OCI-LY7 (cell line): ENCODE results near the gene RTL10. TPM values are rescaled to one million over a fixed set of nuclear protein-coding genes. Genes with fewer than 3 reads are reported as not detected.

ENCODE experiments used
- BruUV-seq: library from RNA; stranded (reverse); fragments of 400-500 nt; replicated peaks from 2 replicates; lab custom pipeline; 2021; lab: Mats Ljungman, UMichigan
- CTCF ChIA-PET: fragments of 300-600 bp; sonication (Branson Sonifier 250); formaldehyde crosslinking; loops from one replicate; lab custom pipeline; 2022; ENCODE audit warnings: antibody characterized with exemption; ENCODE audit not compliant: unreplicated experiment; lab: Charles Lee
- POLR2A ChIA-PET: fragments of 300-600 bp; sonication (Branson Sonifier 250); formaldehyde crosslinking; loops from one replicate; lab custom pipeline; 2022; ENCODE audit warnings: antibody characterized with exemption; lab: Charles Lee
- DNase-seq: peaks from one replicate; pipeline ENCODE4 v3.0.0-alpha.2; 2015; ENCODE audit warnings: low spot score
- H2AFZ ChIP-seq: fragments of 200-600 bp; sonication (generic), shearing (Covaris generic); 2 replicates; pipeline ENCODE4 v1.6.1; 2014; ENCODE audit warnings: mild to moderate bottlenecking, antibody characterized with exemption, low read length, moderate library complexity
- H3K27ac ChIP-seq: fragments of 200-600 bp; sonication (generic); 2 replicates; pipeline ENCODE4 v1.5.1; 2014; ENCODE audit warnings: mixed run types, low read depth, mild to moderate bottlenecking, moderate library complexity, low read length, inconsistent platforms; ENCODE audit not compliant: poor library complexity, severe bottlenecking
- H3K36me3 ChIP-seq: fragments of 200-600 bp; sonication (generic); 2 replicates; pipeline ENCODE4 v1.6.1; 2014; ENCODE audit warnings: mild to moderate bottlenecking, antibody characterized with exemption, low read length, moderate library complexity, mixed read lengths; ENCODE audit not compliant: insufficient read depth
- H3K4me1 ChIP-seq: fragments of 200-600 bp; sonication (generic); 2 replicates; pipeline ENCODE4 v1.5.1; 2014; ENCODE audit warnings: mild to moderate bottlenecking, low read length; ENCODE audit not compliant: insufficient read depth, poor library complexity, severe bottlenecking
- H3K4me2 ChIP-seq: fragments of 200-600 bp; sonication (generic); 2 replicates; pipeline ENCODE4 v1.6.1; 2014; ENCODE audit warnings: mild to moderate bottlenecking, low read length
- H3K4me3 ChIP-seq: fragments of 200-600 bp; sonication (generic); 2 replicates; pipeline ENCODE4 v1.5.1; 2014; ENCODE audit warnings: mild to moderate bottlenecking, low read depth, low read length; ENCODE audit not compliant: poor library complexity, severe bottlenecking
- H3K79me2 ChIP-seq: fragments of 200-600 bp; sonication (generic); 2 replicates; pipeline ENCODE4 v1.6.1; 2016; ENCODE audit warnings: low read depth, mild to moderate bottlenecking, low read length, moderate library complexity, mixed read lengths; ENCODE audit not compliant: insufficient read depth
- H3K9me2 ChIP-seq: fragments of 200-600 bp; sonication (generic); 2 replicates; pipeline ENCODE4 v1.6.1; 2016; ENCODE audit warnings: mild to moderate bottlenecking, low read length, mixed read lengths; ENCODE audit not compliant: insufficient read depth
- H3K9me3 ChIP-seq: fragments of 200-600 bp; sonication (generic); 2 replicates; pipeline ENCODE4 v1.6.1; 2014; ENCODE audit warnings: mild to moderate bottlenecking, mixed run types, low read length, mixed read lengths
- H4K20me1 ChIP-seq: fragments of 200-600 bp; sonication (generic); 2 replicates; pipeline ENCODE4 v1.6.1; 2014; ENCODE audit warnings: mild to moderate bottlenecking, antibody characterized with exemption, low read length, moderate library complexity, mixed read lengths; ENCODE audit not compliant: insufficient read depth
- EZH2phosphoT487 ChIP-seq: fragments of 200-600 bp; sonication (generic); IDR thresholded peaks from 2 replicates; pipeline ENCODE4 v1.6.1; 2018; ENCODE audit warnings: low read depth, borderline replicate concordance, mild to moderate bottlenecking, mixed run types, antibody characterized with exemption, low read length, moderate library complexity, mixed read lengths
- intact Hi-C: fragments of 100-400 bp; cut with micrococcal nuclease; formaldehyde crosslinking; loops from one replicate; pipeline ENCODE4 v1.10.0; 2022; ENCODE audit not compliant: unreplicated experiment
- total RNA-seq, 2 experiments: library from RNA; depleted of rRNA in 1 of 2; stranded (reverse); fragments of >200 nt in 1 of 2; shearing (Covaris generic) in 1 of 2; gene quantifications; 2 replicates each; pipeline ENCODE4 v1.2.3, GENCODE V29; 2014 to 2022
- TF ChIP-seq, protein P1 (sequence below): fragments of 200-600 bp; sonication (generic); conservative IDR thresholded peaks from 2 replicates; pipeline ENCODE4 v1.5.1; 2014; ENCODE audit warnings: mild to moderate bottlenecking, antibody characterized with exemption, low read length, moderate library complexity, mixed read lengths

Gene RTL10
- total RNA-seq, 2 experiments from 2014 or later = 26.2 to 28.2 TPM

GRCh38 chr22:19896665-19897355 is 42.1 kb upstream of the RTL10 start:
- no peak for TF ChIP-seq EZH2phosphoT487
- TF ChIP-seq, protein P1, sequence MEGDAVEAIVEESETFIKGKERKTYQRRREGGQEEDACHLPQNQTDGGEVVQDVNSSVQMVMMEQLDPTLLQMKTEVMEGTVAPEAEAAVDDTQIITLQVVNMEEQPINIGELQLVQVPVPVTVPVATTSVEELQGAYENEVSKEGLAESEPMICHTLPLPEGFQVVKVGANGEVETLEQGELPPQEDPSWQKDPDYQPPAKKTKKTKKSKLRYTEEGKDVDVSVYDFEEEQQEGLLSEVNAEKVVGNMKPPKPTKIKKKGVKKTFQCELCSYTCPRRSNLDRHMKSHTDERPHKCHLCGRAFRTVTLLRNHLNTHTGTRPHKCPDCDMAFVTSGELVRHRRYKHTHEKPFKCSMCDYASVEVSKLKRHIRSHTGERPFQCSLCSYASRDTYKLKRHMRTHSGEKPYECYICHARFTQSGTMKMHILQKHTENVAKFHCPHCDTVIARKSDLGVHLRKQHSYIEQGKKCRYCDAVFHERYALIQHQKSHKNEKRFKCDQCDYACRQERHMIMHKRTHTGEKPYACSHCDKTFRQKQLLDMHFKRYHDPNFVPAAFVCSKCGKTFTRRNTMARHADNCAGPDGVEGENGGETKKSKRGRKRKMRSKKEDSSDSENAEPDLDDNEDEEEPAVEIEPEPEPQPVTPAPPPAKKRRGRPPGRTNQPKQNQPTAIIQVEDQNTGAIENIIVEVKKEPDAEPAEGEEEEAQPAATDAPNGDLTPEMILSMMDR = peak; percentile 75
- Histone ChIP-seq H4K20me1 (no peaks in the 10 kb centered on the region), H3K36me3 (peaks cover 21% of the 10 kb centered on the region), H3K79me2 (peaks cover 7% of the 10 kb centered on the region; the same call in 1 of the 2 replicates), H3K4me2 (peak overlapping the region; percentile 63), H2AFZ (peak overlapping the region; percentile 45; the same call in 1 of the 2 replicates), H3K9me3 (no peaks in the 10 kb centered on the region), H3K27ac (peak overlapping the region; percentile 78), H3K9me2 (no peaks in the 10 kb centered on the region), H3K4me3 (no peak overlapping the region), H3K4me1 (peaks cover 66% of the 10 kb centered on the region)
- ChIA-PET CTCF (interaction anchor here (0.8 to 1.4 kb wide), 4 partner anchors 10 to 167 kb away, joined by 3 to 7 read pairs (median 3); no protein-coding TSS in a partner anchor), POLR2A (interaction anchor here (0.7 to 1.8 kb wide), 6 partner anchors 9 to 124 kb away, joined by 3 to 9 read pairs (median 4); no protein-coding TSS in a partner anchor)
- peak; percentile 87 for DNase-seq
- intact Hi-C loops = no loop called here
- BruUV-seq = no TSS peak

DNA sequence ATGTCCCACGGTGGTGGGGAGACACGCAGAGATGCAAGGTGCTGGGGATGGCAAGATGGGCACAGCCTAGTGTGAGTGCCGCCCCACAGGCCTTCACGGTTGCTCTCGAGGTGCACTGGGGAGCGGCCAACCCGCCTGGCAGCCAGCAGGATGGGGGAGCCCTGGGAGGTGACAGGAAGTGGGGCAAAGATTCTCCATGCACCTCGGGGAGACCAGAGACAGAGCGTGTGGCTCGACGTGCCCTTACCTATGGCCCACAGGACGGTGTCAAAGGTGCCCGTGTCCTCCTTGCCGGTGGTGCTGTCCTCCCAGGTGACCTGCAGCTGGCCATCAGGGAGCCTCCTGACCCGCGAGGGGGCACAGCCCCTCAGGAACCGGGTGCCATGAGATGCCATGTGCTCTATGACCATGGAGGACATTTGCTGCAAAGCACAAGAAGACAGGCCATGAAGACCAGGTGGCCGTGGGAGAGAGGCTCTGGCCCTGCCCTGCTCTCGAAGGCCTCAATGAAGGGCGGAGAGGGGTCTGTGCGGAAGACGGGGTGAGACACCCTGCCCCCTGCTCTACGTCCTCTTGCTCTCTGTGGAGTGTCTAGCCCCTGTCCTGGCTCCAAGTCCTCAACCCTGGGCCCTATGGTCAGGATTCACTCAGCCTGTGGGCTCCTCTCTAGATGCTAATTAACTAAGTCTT is 40.6 kb upstream of the RTL10 start:
- ChIA-PET CTCF (no interaction called here), POLR2A (no interaction called here)
- no peak overlapping the region for H2AFZ ChIP-seq
- no peaks in the 10 kb centered on the region for H3K9me2 ChIP-seq
- no peak for DNase-seq
- BruUV-seq = no TSS peak
- no peaks in the 10 kb centered on the region for H3K9me3 ChIP-seq
- H3K79me2 ChIP-seq = peaks cover 7% of the 10 kb centered on the region; the same call in 1 of the 2 replicates
- TF ChIP-seq, protein P1 = no peak
- TF ChIP-seq EZH2phosphoT487 = no peak
- H4K20me1 ChIP-seq = no peaks in the 10 kb centered on the region
- H3K27ac ChIP-seq = peak overlapping the region; percentile 78
- intact Hi-C loops = no loop called here
- H3K4me2 ChIP-seq = no peak overlapping the region
- no peak overlapping the region for H3K4me3 ChIP-seq
- peaks cover 21% of the 10 kb centered on the region for H3K36me3 ChIP-seq
- H3K4me1 ChIP-seq = peaks cover 73% of the 10 kb centered on the region
